Neural cell (in vitro differentiated cells): Measurements from ENCODE around the gene NPS. TPM values are rescaled to one million over a fixed set of nuclear protein-coding genes. Genes with fewer than 3 reads are reported as not detected.
A peak's percentile ranks its signal among the peaks of the same experiment; 100 is the strongest.

Source experiments
- H2AFZ ChIP-seq: fragments of 200-600, 300-800 bp; sonication (generic), shearing (Covaris generic); 2 replicates; pipeline ENCODE4 v1.6.0; 2014; ENCODE audit warnings: low read depth, mild to moderate bottlenecking, antibody characterized with exemption, low read length, moderate library complexity
- H3F3A ChIP-seq: fragments of 200-600 bp; shearing (Covaris generic); 2 replicates; pipeline ENCODE4 v1.6.1; 2016; ENCODE audit warnings: mild to moderate bottlenecking, moderate library complexity, mixed read lengths, antibody characterized with exemption, low read length; ENCODE audit not compliant: insufficient read depth, poor library complexity, severe bottlenecking
- H3K27ac ChIP-seq: fragments of 200-600, 300-800 bp; sonication (generic), shearing (Covaris generic); 2 replicates; pipeline ENCODE4 v1.5.1; 2014; ENCODE audit warnings: mild to moderate bottlenecking, low read length, moderate library complexity
- H3K27me3 ChIP-seq: fragments of 300-800, 200-600 bp; sonication (generic), shearing (Covaris generic); 2 replicates; pipeline ENCODE4 v1.6.0; 2014; ENCODE audit warnings: mild to moderate bottlenecking, low read depth, low read length, moderate library complexity; ENCODE audit not compliant: insufficient read depth
- H3K36me3 ChIP-seq: fragments of 300-800, 200-600 bp; sonication (generic), shearing (Covaris generic); 2 replicates; pipeline ENCODE4 v1.5.1; 2014; ENCODE audit warnings: mild to moderate bottlenecking, antibody characterized with exemption, low read length, moderate library complexity; ENCODE audit not compliant: insufficient read depth
- H3K4me2 ChIP-seq: fragments of 300-800, 200-600 bp; sonication (generic), shearing (Covaris generic); 2 replicates; pipeline ENCODE4 v1.6.0; 2014; ENCODE audit warnings: mild to moderate bottlenecking, low read length
- H3K4me3 ChIP-seq: fragments of 300-800, 200-600 bp; sonication (generic), shearing (Covaris generic); 2 replicates; pipeline ENCODE4 v1.5.1; 2014; ENCODE audit warnings: mild to moderate bottlenecking, low read length, moderate library complexity
- H3K79me2 ChIP-seq: fragments of 200-600 bp; shearing (Covaris generic); replicated peaks from 2 replicates; pipeline ENCODE4 v1.6.0; 2014; ENCODE audit warnings: mild to moderate bottlenecking, low read length, moderate library complexity; ENCODE audit not compliant: insufficient read depth
- H3K9ac ChIP-seq: fragments of 300-800, 200-600 bp; sonication (generic), shearing (Covaris generic); 2 replicates; pipeline ENCODE4 v1.6.1; 2016; ENCODE audit warnings: mild to moderate bottlenecking, low read length, mixed read lengths
- H3K9me2 ChIP-seq: fragments of 200-600 bp; shearing (Covaris generic); 2 replicates; pipeline ENCODE4 v1.6.1; 2016; ENCODE audit warnings: mild to moderate bottlenecking, low read length, mixed read lengths; ENCODE audit not compliant: insufficient read depth
- H3K9me3 ChIP-seq: fragments of 200-600, 300-800 bp; sonication (generic), shearing (Covaris generic); 2 replicates; pipeline ENCODE4 v1.6.1; 2016; ENCODE audit warnings: mild to moderate bottlenecking, mixed run types, low read length, moderate library complexity, mixed read lengths
- H4K20me1 ChIP-seq: fragments of 200-600 bp; shearing (Covaris generic); 2 replicates; pipeline ENCODE4 v1.6.1; 2016; ENCODE audit warnings: mild to moderate bottlenecking, mixed run types; ENCODE audit not compliant: insufficient read depth
- EP300 ChIP-seq: fragments of 450-650 bp; conservative IDR thresholded peaks from 2 replicates; pipeline ENCODE4 v1.6.1; 2014; ENCODE audit warnings: antibody characterized with exemption, mild to moderate bottlenecking, moderate library complexity; ENCODE audit not compliant: poor library complexity, severe bottlenecking
- EZH2 ChIP-seq: fragments of 200-600, 300-800 bp; shearing (Covaris generic), sonication (generic); IDR thresholded peaks from 2 replicates; pipeline ENCODE4 v1.6.1; 2014; ENCODE audit warnings: antibody characterized with exemption, low read length, borderline replicate concordance, mild to moderate bottlenecking; ENCODE audit not compliant: insufficient read depth, poor library complexity, severe bottlenecking
- MXI1 ChIP-seq: fragments of 450-650 bp; conservative IDR thresholded peaks from 2 replicates; pipeline ENCODE4 v1.6.1; 2014; ENCODE audit warnings: antibody characterized with exemption, mild to moderate bottlenecking; ENCODE audit not compliant: poor library complexity, severe bottlenecking
- POLR2AphosphoS5 ChIP-seq: IDR thresholded peaks from 2 replicates; pipeline ENCODE4 v1.6.1; 2012
- RAD21 ChIP-seq: fragments of 450-650 bp; conservative IDR thresholded peaks from 2 replicates; pipeline ENCODE4 v1.6.1; 2014; ENCODE audit warnings: antibody characterized with exemption, mild to moderate bottlenecking, moderate library complexity
- SMC3 ChIP-seq: fragments of 450-650 bp; conservative IDR thresholded peaks from 2 replicates; pipeline ENCODE4 v1.6.1; 2014; ENCODE audit warnings: antibody characterized with exemption, mild to moderate bottlenecking, moderate library complexity; ENCODE audit not compliant: poor library complexity
- TAF1 ChIP-seq: IDR thresholded peaks from 2 replicates; pipeline ENCODE4 v1.6.1; 2012; ENCODE audit warnings: low read depth
- polyA plus RNA-seq: library from polyadenylated mRNA; depleted of rRNA; stranded (reverse); fragments of >200 nt; gene quantifications from 2 replicates; pipeline ENCODE4 v1.2.3, GENCODE V29; 2014
- TF ChIP-seq, protein P1 (sequence below): IDR thresholded peaks from 2 replicates; pipeline ENCODE4 v1.6.1; 2012; ENCODE audit warnings: borderline replicate concordance
- TF ChIP-seq, protein P2 (sequence below): fragments of 450-650 bp; IDR thresholded peaks from 2 replicates; pipeline ENCODE4 v1.5.1; 2014; ENCODE audit warnings: antibody characterized with exemption, mild to moderate bottlenecking, moderate library complexity; ENCODE audit not compliant: poor library complexity, severe bottlenecking

Gene NPS
- polyA plus RNA-seq, 1 donor from 2014 or later: not detected

DNA sequence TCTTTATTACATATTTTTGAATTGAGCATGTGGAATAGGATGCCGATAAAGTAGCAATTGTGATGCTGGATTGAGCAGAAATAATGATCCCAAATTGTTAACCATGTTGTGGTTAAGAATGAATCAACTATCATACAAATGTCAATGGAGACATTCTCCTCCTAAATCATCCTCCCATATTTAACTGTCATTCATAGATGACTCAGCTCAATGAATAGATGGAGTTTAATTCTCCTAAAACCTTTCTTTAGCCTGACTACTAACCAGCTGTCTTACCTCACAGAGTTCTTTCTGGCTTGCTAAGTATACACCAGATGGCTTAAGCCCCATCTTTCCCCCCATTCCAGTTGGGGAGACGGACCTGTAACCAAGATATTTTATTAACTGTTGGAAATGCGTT lies 23.4 kb upstream of the NPS start:
- peak overlapping the region; percentile 0 for H2AFZ ChIP-seq
- H3K79me2 ChIP-seq: no peaks in the 10 kb centered on the region

DNA sequence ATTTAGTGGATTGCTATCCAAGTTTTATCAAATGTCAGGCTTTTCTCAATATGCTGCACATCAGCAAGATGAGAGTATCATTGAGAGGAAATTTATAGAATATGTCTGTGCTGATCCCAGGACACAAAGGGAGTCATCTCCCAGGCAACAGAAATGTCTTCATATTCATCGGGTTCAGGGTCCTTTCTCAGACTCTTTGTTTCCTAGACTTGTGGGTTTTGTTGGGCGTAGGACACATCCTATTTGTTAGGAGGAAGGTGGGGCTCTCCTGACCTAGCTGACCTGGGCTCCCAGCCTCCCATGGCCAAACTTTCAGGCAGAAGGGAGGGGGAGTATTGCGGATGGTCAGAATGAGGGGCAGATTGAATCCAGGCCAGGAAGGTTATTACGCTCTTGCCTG lies 22.9 kb upstream of the NPS start:
- TF ChIP-seq, protein P1, sequence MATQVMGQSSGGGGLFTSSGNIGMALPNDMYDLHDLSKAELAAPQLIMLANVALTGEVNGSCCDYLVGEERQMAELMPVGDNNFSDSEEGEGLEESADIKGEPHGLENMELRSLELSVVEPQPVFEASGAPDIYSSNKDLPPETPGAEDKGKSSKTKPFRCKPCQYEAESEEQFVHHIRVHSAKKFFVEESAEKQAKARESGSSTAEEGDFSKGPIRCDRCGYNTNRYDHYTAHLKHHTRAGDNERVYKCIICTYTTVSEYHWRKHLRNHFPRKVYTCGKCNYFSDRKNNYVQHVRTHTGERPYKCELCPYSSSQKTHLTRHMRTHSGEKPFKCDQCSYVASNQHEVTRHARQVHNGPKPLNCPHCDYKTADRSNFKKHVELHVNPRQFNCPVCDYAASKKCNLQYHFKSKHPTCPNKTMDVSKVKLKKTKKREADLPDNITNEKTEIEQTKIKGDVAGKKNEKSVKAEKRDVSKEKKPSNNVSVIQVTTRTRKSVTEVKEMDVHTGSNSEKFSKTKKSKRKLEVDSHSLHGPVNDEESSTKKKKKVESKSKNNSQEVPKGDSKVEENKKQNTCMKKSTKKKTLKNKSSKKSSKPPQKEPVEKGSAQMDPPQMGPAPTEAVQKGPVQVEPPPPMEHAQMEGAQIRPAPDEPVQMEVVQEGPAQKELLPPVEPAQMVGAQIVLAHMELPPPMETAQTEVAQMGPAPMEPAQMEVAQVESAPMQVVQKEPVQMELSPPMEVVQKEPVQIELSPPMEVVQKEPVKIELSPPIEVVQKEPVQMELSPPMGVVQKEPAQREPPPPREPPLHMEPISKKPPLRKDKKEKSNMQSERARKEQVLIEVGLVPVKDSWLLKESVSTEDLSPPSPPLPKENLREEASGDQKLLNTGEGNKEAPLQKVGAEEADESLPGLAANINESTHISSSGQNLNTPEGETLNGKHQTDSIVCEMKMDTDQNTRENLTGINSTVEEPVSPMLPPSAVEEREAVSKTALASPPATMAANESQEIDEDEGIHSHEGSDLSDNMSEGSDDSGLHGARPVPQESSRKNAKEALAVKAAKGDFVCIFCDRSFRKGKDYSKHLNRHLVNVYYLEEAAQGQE: peak; percentile 39
- TF ChIP-seq POLR2AphosphoS5: no peak
- peak overlapping the region; percentile 11 for H3K9ac ChIP-seq
- no peaks in the 10 kb centered on the region for H3F3A ChIP-seq

More for the DNA sequence above, 23.4 kb upstream of the NPS start:
- H3K9me3 ChIP-seq: no peaks in the 10 kb centered on the region
- H4K20me1 ChIP-seq: no peaks in the 10 kb centered on the region
- TF ChIP-seq, protein P1: no peak
- TF ChIP-seq RAD21 (no peak), POLR2AphosphoS5 (no peak), SMC3 (no peak), EP300 (no peak), EZH2 (no peak)
- no peaks in the 10 kb centered on the region for H3K36me3 ChIP-seq
- H3F3A ChIP-seq: no peaks in the 10 kb centered on the region
- H3K4me3 ChIP-seq: peak overlapping the region; percentile 34
- peak overlapping the region; percentile 37 for H3K4me2 ChIP-seq
- peak overlapping the region; percentile 13 for H3K9ac ChIP-seq
- H3K27me3 ChIP-seq: no peaks in the 10 kb centered on the region
- H3K27ac ChIP-seq: peak overlapping the region; percentile 63
- H3K9me2 ChIP-seq: no peaks in the 10 kb centered on the region

DNA sequence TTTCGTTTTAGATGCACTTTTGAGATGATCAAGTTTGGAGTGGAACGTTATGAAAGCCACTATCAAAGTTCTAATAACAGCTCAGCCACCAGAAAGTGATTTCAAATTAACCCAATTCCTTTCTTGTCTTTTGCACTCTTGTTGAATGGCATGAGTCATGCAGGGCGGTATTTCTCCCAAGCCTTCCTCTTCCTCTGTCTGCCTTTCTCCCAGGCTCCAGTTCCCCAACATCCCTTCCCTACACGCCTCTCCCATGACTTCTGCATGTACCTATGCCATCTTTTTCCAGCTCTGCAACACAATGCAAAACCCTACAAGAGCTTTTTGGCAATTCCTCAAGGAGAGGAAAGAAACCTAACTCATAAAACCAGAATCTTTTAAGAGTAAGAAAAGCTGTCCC lies 21.8 kb upstream of the NPS start:
- Histone ChIP-seq H3F3A (no peaks in the 10 kb centered on the region), H4K20me1 (no peaks in the 10 kb centered on the region), H2AFZ (no peak overlapping the region), H3K36me3 (no peaks in the 10 kb centered on the region), H3K4me3 (no peak overlapping the region), H3K27me3 (no peaks in the 10 kb centered on the region), H3K9ac (no peak overlapping the region), H3K79me2 (no peaks in the 10 kb centered on the region), H3K4me2 (no peak overlapping the region), H3K9me2 (no peaks in the 10 kb centered on the region), H3K27ac (no peak overlapping the region), H3K9me3 (no peaks in the 10 kb centered on the region)
- no peak for TF ChIP-seq EP300
- no peak for TF ChIP-seq EZH2
- TF ChIP-seq TAF1: no peak
- TF ChIP-seq SMC3: no peak
- TF ChIP-seq, protein P1: no peak
- TF ChIP-seq RAD21: no peak
- TF ChIP-seq POLR2AphosphoS5: no peak
- TF ChIP-seq, protein P2, sequence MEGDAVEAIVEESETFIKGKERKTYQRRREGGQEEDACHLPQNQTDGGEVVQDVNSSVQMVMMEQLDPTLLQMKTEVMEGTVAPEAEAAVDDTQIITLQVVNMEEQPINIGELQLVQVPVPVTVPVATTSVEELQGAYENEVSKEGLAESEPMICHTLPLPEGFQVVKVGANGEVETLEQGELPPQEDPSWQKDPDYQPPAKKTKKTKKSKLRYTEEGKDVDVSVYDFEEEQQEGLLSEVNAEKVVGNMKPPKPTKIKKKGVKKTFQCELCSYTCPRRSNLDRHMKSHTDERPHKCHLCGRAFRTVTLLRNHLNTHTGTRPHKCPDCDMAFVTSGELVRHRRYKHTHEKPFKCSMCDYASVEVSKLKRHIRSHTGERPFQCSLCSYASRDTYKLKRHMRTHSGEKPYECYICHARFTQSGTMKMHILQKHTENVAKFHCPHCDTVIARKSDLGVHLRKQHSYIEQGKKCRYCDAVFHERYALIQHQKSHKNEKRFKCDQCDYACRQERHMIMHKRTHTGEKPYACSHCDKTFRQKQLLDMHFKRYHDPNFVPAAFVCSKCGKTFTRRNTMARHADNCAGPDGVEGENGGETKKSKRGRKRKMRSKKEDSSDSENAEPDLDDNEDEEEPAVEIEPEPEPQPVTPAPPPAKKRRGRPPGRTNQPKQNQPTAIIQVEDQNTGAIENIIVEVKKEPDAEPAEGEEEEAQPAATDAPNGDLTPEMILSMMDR: no peak
- TF ChIP-seq MXI1: no peak

More for the DNA sequence above, 22.9 kb upstream of the NPS start:
- Histone ChIP-seq H3K27ac (peak overlapping the region; percentile 63), H3K4me3 (peak overlapping the region; percentile 34), H2AFZ (peak overlapping the region; percentile 0), H3K36me3 (no peaks in the 10 kb centered on the region), H3K27me3 (no peaks in the 10 kb centered on the region), H4K20me1 (no peaks in the 10 kb centered on the region), H3K9me2 (no peaks in the 10 kb centered on the region), H3K79me2 (no peaks in the 10 kb centered on the region), H3K4me2 (peak overlapping the region; percentile 37), H3K9me3 (no peaks in the 10 kb centered on the region)
